ENCODE data around the gene RXFP3.
"Not testable (repeated sequence)": the region's sequence is repeated elsewhere in the genome, so short reads cannot be mapped to it uniquely, and the experiment has no call there.

Gene RXFP3

DNA sequence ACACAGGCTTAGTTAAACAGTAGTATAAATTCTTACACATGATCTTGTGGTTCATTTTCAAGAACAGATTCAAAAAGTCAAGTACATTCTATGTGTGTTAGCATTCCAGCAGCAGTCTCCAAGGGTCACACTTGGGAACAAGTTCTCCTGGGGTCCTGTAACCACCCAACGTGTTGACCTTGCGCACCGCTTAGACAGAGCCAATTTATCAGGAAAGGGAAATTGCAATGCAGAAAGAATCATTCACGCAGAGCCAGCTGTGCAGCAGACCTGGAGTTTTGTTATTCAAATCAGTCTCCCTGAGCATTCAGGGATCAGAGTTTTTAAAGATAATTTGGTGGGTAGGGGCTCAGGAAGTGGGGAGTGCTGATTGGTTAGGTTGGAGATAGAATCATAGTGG is 8.5 kb upstream of the RXFP3 start:
- no peak overlapping the region for H3K4me3 Mint-ChIP-seq
- ATAC-seq = no peak
- H3K9me3 Mint-ChIP-seq = no peaks in the 10 kb centered on the region
- H3K36me3 Mint-ChIP-seq = no peaks in the 10 kb centered on the region
- H3K27ac Mint-ChIP-seq = no peak overlapping the region
- peaks cover 47% of the 10 kb centered on the region for H3K27me3 Mint-ChIP-seq
- H3K4me1 Mint-ChIP-seq = peaks cover 7% of the 10 kb centered on the region

DNA sequence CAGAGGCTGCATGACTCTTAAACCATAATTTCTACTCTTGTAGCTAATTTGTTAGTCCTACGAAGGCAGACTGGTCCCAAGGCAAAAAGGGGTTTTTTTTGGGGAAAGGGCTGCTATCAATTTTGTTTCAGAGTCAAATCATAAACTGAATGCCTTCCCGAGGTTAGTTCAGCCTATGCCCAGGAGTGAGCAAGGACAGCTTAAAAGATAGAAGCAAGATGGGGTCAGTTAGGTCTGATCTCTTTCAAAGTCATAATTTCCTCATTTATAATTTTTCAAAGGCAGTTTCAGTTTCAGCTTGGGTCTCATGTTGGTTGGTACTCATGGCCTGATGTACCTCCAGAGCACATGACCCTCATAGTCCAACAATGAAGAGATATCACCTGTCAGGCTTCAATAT is 7.9 kb upstream of the RXFP3 start:
- Mint-ChIP-seq H3K4me3 (no peak overlapping the region), H3K27me3 (peaks cover 41% of the 10 kb centered on the region), H3K9me3 (no peaks in the 10 kb centered on the region), H3K36me3 (no peaks in the 10 kb centered on the region), H3K4me1 (peaks cover 7% of the 10 kb centered on the region), H3K27ac (no peak overlapping the region)
- ATAC-seq = no peak

DNA sequence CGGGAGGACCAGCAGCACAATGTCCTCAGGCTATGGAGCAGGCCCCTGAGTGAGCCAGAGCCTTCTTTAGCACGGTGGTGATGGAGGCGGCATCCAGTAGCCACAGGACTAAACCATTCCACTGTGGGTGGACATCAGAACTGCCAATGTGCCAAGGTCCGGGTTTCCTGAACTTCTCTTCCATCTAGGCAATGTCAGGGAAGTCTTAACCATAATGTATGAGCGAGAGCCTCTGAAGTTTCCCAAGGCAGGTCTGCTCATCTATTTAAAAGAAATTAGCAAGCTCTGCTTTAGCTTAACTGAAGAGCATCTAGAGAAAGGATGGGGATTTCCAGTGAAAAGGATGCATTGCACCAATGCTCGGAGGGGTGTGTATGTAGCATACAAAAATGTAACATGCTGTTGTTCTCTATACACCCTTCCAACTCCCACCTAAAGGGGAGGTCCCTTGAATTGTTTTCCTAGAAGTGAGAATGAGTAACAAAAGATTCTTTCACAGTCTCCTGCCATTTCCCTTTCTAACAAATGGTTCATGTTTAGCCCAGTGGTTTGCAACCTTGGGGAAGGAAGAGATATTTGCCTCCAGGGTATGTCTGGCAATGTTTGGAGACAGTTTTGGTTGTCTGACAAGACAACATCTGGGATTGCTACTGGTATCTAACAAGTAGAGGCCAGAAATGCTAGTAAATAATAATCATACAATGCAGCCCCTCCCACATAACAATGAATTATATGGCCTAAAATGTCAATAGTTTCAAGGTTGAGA is 6.1 kb upstream of the RXFP3 start:
- Mint-ChIP-seq H3K27me3 (peaks cover 32% of the 10 kb centered on the region), H3K4me3 (no peak overlapping the region), H3K27ac (no peak overlapping the region), H3K4me1 (peaks cover 20% of the 10 kb centered on the region), H3K36me3 (no peaks in the 10 kb centered on the region), H3K9me3 (no peaks in the 10 kb centered on the region)
- ATAC-seq = no peak

DNA sequence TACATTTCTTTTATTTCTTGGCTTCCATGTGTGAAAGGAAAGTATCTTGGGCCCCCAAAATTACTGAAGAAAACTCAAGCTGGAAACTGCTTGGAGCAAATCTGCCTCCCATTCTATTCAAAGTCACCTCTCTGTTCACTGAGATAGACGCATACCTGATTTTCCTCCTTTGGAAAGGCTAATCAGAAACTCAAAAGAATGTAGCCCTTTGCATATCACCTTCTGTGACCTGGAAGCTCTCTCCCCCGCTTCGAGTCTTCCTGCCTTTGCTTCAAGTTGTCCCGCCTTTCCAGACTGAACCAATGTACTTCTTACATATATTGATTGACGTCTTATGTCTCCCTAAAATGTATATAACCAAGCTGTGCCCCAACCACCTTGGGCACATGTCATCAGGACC is 5.0 kb upstream of the RXFP3 start:
- Mint-ChIP-seq H3K9me3 (no peaks in the 10 kb centered on the region), H3K4me3 (no peak overlapping the region), H3K4me1 (peaks cover 20% of the 10 kb centered on the region), H3K27me3 (peaks cover 32% of the 10 kb centered on the region), H3K36me3 (no peaks in the 10 kb centered on the region), H3K27ac (no peak overlapping the region)
- no peak for ATAC-seq

DNA sequence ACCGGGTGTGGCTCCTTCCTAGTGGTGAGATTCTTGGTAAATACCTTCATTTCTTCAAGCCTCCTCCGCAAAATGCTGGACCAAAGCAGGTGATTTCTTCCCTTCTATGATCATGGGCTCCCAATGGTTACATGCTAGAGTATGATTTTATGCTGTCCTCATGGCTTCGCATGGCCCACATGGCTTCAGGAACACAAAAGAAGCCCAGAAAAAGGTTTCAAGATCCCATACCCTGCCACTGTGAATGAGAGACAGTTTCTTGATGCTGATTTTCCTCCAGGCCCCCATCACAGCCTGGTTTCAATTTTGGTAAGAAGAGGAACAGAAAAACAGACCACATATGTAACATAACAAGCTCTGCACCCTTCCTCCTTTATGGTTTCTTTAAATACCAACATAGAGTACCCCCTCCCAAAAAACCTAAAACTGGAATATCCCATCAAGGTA is 2.4 kb upstream of the RXFP3 start:
- Mint-ChIP-seq H3K4me3 (no peak overlapping the region), H3K36me3 (no peaks in the 10 kb centered on the region), H3K9me3 (no peaks in the 10 kb centered on the region), H3K27me3 (peaks cover 58% of the 10 kb centered on the region), H3K4me1 (peaks cover 14% of the 10 kb centered on the region), H3K27ac (no peak overlapping the region)
- peak; percentile 69 for ATAC-seq

DNA sequence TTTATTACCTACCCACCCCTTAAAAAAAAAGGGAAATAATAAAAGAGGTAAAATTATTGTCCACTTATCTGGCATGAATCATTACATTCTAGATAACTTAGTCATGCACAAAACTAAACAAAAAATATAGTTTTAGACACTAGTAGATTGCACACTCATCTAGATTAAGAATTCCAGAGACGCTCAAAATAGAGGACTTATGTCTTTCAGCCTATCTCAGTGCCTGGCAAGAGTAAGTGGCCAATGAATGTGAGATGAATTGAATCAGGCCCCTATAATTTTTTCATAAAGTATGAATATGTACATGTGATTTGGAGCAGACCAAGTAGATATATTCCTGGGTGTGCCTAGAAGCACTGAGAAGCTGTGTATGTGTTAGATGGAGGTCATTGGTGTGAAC is 2.0 kb upstream of the RXFP3 start:
- Mint-ChIP-seq H3K27ac (no peak overlapping the region), H3K27me3 (peaks cover 62% of the 10 kb centered on the region), H3K4me1 (peaks cover 14% of the 10 kb centered on the region), H3K4me3 (no peak overlapping the region), H3K9me3 (no peaks in the 10 kb centered on the region), H3K36me3 (no peaks in the 10 kb centered on the region)
- peak; percentile 5 for ATAC-seq

DNA sequence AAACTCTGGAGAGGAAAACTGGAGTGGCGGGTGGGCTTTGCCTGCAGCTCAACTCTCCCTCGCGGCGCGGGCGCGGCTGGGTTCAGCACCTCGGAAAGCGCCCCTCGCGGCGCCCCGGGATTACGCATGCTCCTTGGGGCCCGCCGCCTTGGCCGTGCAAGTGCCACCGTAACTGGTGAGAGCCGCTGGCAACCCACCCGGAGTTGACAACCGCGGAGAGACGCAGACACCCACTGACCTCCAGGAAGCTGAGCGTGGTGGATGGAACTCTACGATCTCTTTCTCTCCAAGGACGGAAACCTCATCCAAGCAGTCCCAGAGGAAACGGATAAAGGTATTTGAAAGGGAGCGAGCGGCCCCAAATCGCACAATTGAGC is 194 bp upstream of the RXFP3 start:
- H3K36me3 Mint-ChIP-seq = no peaks in the 10 kb centered on the region
- no peak overlapping the region for H3K27ac Mint-ChIP-seq
- no peak overlapping the region for H3K4me3 Mint-ChIP-seq
- H3K27me3 Mint-ChIP-seq = peaks cover 63% of the 10 kb centered on the region
- ATAC-seq = no peak
- H3K4me1 Mint-ChIP-seq = peaks cover 14% of the 10 kb centered on the region
- H3K9me3 Mint-ChIP-seq = no peaks in the 10 kb centered on the region

DNA sequence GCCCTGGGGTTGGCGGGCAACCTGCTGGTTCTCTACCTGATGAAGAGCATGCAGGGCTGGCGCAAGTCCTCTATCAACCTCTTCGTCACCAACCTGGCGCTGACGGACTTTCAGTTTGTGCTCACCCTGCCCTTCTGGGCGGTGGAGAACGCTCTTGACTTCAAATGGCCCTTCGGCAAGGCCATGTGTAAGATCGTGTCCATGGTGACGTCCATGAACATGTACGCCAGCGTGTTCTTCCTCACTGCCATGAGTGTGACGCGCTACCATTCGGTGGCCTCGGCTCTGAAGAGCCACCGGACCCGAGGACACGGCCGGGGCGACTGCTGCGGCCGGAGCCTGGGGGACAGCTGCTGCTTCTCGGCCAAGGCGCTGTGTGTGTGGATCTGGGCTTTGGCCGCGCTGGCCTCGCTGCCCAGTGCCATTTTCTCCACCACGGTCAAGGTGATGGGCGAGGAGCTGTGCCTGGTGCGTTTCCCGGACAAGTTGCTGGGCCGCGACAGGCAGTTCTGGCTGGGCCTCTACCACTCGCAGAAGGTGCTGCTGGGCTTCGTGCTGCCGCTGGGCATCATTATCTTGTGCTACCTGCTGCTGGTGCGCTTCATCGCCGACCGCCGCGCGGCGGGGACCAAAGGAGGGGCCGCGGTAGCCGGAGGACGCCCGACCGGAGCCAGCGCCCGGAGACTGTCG is 976 bp downstream of the RXFP3 start:
- peaks cover 64% of the 10 kb centered on the region for H3K27me3 Mint-ChIP-seq
- no peak overlapping the region for H3K27ac Mint-ChIP-seq
- H3K4me1 Mint-ChIP-seq = peaks cover 14% of the 10 kb centered on the region
- no peaks in the 10 kb centered on the region for H3K9me3 Mint-ChIP-seq
- H3K4me3 Mint-ChIP-seq = no peak overlapping the region
- no peaks in the 10 kb centered on the region for H3K36me3 Mint-ChIP-seq
- no peak for ATAC-seq

DNA sequence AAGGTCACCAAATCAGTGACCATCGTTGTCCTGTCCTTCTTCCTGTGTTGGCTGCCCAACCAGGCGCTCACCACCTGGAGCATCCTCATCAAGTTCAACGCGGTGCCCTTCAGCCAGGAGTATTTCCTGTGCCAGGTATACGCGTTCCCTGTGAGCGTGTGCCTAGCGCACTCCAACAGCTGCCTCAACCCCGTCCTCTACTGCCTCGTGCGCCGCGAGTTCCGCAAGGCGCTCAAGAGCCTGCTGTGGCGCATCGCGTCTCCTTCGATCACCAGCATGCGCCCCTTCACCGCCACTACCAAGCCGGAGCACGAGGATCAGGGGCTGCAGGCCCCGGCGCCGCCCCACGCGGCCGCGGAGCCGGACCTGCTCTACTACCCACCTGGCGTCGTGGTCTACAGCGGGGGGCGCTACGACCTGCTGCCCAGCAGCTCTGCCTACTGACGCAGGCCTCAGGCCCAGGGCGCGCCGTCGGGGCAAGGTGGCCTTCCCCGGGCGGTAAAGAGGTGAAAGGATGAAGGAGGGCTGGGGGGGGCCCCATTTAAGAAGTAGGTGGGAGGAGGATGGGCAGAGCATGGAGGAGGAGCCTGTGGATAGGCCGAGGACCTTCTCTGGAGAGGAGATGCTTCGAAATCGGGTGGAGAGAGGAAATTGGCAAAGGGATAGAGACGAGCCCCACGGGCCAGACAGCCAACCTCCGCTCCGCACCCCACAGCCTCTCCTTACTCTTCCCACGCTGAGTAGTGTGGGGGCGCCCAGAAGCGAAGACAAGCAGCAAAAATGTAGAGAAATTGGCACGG is 1.7 kb downstream of the RXFP3 start:
- Mint-ChIP-seq H3K9me3 (no peaks in the 10 kb centered on the region), H3K27ac (no peak overlapping the region), H3K4me3 (no peak overlapping the region), H3K36me3 (no peaks in the 10 kb centered on the region), H3K27me3 (peaks cover 66% of the 10 kb centered on the region), H3K4me1 (peaks cover 14% of the 10 kb centered on the region)
- no peak for ATAC-seq

DNA sequence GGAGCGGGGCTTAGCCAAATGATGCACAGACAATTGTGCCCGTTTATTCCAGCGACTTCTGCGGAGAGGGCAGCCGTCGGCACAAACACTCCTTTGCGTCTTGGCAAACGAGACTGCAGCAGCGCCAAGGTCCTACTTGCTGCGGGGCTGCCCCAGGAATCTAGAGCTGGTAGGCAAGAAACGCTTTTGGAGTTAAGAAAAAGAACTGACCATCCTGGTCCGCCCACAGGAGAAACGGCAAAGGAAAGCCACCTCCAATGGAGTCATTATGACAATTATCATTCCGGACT is 2.3 kb downstream of the RXFP3 start:
- H3K9me3 Mint-ChIP-seq = no peaks in the 10 kb centered on the region
- peaks cover 13% of the 10 kb centered on the region for H3K4me1 Mint-ChIP-seq
- peaks cover 71% of the 10 kb centered on the region for H3K27me3 Mint-ChIP-seq
- H3K36me3 Mint-ChIP-seq = no peaks in the 10 kb centered on the region
- no peak for ATAC-seq
- no peak overlapping the region for H3K4me3 Mint-ChIP-seq
- H3K27ac Mint-ChIP-seq = no peak overlapping the region

DNA sequence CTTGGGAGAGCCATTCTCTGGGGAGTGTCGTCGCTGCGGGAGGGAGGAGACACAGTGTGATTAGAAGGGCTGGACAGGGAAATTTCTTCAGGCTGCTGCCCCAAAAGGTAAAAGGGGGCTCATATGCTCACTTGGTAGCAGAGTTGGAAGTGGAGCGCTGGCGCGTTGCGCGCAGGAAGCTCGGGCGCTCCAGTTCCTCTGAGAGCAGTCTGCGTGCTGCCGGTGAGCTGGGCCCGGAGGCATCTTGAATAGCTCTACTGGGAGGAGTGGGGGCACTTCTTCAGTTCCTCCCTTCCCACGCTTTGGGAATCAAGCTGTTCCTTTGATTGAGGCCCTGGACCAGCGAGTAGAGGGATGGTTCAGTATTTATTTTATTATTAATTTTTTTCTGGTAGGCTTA is 2.7 kb downstream of the RXFP3 start:
- Mint-ChIP-seq H3K4me3 (no peak overlapping the region), H3K27me3 (peaks cover 76% of the 10 kb centered on the region), H3K36me3 (no peaks in the 10 kb centered on the region), H3K4me1 (peaks cover 9% of the 10 kb centered on the region), H3K27ac (no peak overlapping the region), H3K9me3 (no peaks in the 10 kb centered on the region)
- no peak for ATAC-seq

DNA sequence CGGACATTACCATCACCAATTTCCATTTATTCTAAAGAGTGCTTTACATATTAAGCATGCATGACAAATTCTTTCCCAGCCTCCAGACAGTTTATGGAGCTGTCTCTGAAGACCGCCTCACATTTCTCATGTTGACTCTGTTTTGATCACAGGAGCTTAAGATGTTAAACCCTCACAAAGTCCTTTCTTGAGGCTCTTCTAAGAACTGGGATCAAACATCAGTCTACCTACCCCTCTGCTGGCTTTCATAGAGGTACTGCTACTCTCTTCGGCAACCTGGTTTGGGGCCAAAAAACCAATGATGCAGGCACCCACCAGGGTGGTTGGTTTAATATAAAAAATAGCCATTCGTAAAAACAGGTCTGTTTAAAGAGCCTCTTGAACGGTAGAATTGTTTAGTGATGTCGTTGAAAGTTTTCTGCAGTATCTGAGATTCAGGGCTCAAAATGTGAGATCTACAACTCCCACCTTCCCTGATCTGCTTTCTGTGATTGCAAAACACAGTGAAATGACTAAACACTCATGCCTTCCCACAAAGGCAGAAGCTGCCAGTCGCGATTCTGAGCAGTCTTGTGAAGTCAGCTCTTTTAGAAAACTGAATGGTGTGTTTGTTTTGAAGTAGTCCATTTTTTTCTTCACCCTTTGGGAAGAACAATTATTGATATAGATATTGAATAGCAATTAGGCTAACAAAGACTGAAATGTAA is 3.5 kb downstream of the RXFP3 start:
- no peak overlapping the region for H3K27ac Mint-ChIP-seq
- H3K9me3 Mint-ChIP-seq = no peaks in the 10 kb centered on the region
- H3K27me3 Mint-ChIP-seq = peaks cover 78% of the 10 kb centered on the region
- no peak overlapping the region for H3K4me3 Mint-ChIP-seq
- ATAC-seq = no peak
- no peaks in the 10 kb centered on the region for H3K36me3 Mint-ChIP-seq
- H3K4me1 Mint-ChIP-seq = peaks cover under 1% of the 10 kb centered on the region

DNA sequence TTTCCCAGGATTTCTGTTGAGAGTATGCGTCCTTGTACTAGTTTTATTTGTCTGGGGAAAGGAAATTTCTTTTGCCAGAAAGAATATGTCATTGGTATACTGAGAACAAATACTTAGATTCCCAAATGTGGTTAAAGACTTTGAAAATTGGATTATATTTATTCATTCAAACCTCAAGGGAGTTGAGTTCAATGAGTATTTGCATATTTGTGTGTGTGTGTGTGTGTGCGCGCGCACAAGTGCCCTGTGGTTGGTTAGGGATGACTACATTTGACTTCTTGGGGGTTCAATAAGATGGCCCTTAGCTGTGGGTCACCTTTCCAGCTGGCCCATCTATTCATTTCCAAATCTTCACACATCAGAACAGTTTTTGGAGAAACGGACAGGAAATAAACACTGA is 4.9 kb downstream of the RXFP3 start:
- Mint-ChIP-seq H3K27ac (no peak overlapping the region), H3K4me1 (no peaks in the 10 kb centered on the region), H3K27me3 (peaks cover 65% of the 10 kb centered on the region), H3K4me3 (no peak overlapping the region), H3K9me3 (no peaks in the 10 kb centered on the region), H3K36me3 (no peaks in the 10 kb centered on the region)
- no peak for ATAC-seq

DNA sequence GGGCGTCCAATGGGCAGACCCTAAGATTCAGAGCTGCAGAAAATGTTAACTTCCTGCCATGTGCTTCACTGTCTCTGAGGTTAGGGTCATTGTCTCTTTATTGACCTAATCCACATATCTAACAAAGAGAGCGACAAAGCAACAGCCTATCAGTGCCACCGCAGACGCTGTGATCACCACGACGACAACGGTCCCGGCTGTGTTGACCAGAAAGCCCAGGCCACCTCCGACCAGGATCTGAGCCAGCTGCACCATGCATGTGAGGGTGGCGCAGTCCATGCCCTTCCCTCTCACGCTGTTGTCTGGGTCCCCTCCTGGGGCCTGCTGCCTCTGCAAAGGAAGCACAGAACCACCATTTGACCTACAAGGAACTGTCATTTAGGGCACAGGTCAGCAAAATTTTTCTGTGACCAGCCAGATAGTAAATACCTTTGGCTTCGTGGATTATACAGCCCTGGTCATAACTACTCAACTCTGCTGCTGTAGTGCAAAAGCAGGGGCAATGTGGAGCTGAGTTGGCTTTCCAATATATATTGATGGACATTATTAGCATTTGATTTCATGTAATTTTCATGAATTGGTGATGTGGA is 8.5 kb downstream of the RXFP3 start:
- H3K36me3 Mint-ChIP-seq = no peaks in the 10 kb centered on the region
- no peaks in the 10 kb centered on the region for H3K4me1 Mint-ChIP-seq
- H3K4me3 Mint-ChIP-seq = no peak overlapping the region
- ATAC-seq = no peak
- no peak overlapping the region for H3K27ac Mint-ChIP-seq
- peaks cover 3% of the 10 kb centered on the region for H3K9me3 Mint-ChIP-seq
- H3K27me3 Mint-ChIP-seq = peaks cover 33% of the 10 kb centered on the region

DNA sequence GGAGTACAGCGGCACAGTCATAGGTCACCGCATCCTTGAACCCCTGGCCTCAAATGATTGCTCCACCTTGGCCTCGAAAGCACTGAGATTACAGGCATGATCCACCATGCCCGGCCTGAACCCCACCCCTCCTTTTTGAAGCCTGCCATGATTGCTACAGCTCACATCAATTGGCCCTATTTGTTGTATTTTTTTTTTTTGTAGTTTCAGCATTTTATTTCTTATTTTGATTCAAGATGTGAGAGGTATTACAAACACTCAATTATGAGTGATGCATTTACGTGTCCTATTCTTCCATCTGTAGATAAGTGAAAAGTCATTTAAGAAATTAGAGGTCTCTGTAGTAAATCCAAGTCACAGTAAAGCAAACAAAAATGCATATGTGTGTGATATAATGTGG is 16.0 kb downstream of the RXFP3 start:
- not testable (repeated sequence) for H3K4me1 Mint-ChIP-seq, ATAC-seq, H3K9me3 Mint-ChIP-seq, H3K27ac Mint-ChIP-seq, H3K36me3 Mint-ChIP-seq, H3K4me3 Mint-ChIP-seq
- H3K27me3 Mint-ChIP-seq = peaks cover 14% of the 10 kb centered on the region
